ENCODE data around the gene NUP85. TPM values are rescaled to one million over a fixed set of nuclear protein-coding genes. Genes with fewer than 3 reads are reported as not detected.
A peak's percentile ranks its signal among the peaks of the same experiment; 100 is the strongest.

Gene NUP85
- polyA plus RNA-seq, 1 donor from 2014 or later, result 84.1 TPM

- Histone ChIP-seq H3K9me3 (ENCODE audit: low read length) (no peaks in the 10 kb centered on the region), H3K27ac (ENCODE audit: low read length) (no peak overlapping the region), H3K9me2 (ENCODE audit: insufficient read depth, low read length) (no peaks in the 10 kb centered on the region), H3K4me2 (ENCODE audit: low read length) (no peak overlapping the region), H3F3A (ENCODE audit: insufficient read depth, low read length, poor library complexity, severe bottlenecking) (no peaks in the 10 kb centered on the region), H3K36me3 (ENCODE audit: insufficient read depth, low read length) (no peaks in the 10 kb centered on the region), H3K9ac (ENCODE audit: low read length) (no peak overlapping the region), H3K4me3 (ENCODE audit: low read length) (no peak overlapping the region), H4K20me1 (ENCODE audit: insufficient read depth) (no peaks in the 10 kb centered on the region), H2AFZ (ENCODE audit: low read depth, low read length) (no peak overlapping the region), H3K79me2 (replicated peaks; ENCODE audit: insufficient read depth, low read length) (no peaks in the 10 kb centered on the region), H3K27me3 (ENCODE audit: insufficient read depth, low read depth, low read length) (no peaks in the 10 kb centered on the region)
- TF ChIP-seq, protein P1, sequence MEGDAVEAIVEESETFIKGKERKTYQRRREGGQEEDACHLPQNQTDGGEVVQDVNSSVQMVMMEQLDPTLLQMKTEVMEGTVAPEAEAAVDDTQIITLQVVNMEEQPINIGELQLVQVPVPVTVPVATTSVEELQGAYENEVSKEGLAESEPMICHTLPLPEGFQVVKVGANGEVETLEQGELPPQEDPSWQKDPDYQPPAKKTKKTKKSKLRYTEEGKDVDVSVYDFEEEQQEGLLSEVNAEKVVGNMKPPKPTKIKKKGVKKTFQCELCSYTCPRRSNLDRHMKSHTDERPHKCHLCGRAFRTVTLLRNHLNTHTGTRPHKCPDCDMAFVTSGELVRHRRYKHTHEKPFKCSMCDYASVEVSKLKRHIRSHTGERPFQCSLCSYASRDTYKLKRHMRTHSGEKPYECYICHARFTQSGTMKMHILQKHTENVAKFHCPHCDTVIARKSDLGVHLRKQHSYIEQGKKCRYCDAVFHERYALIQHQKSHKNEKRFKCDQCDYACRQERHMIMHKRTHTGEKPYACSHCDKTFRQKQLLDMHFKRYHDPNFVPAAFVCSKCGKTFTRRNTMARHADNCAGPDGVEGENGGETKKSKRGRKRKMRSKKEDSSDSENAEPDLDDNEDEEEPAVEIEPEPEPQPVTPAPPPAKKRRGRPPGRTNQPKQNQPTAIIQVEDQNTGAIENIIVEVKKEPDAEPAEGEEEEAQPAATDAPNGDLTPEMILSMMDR (IDR thresholded peaks at IDR 0.05; ENCODE audit: poor library complexity, severe bottlenecking), result peak; percentile 76
- peak; percentile 72 for TF ChIP-seq SMC3 (conservative IDR thresholded peaks at IDR 0.05; ENCODE audit: poor library complexity)
- TF ChIP-seq EP300 (conservative IDR thresholded peaks at IDR 0.05; ENCODE audit: poor library complexity, severe bottlenecking), result no peak
- TF ChIP-seq EZH2 (IDR thresholded peaks at IDR 0.05; ENCODE audit: borderline replicate concordance, insufficient read depth, low read length, poor library complexity, severe bottlenecking), result no peak
- TF ChIP-seq RAD21 (conservative IDR thresholded peaks at IDR 0.05), result peak; percentile 47
- no peak for TF ChIP-seq POLR2AphosphoS5 (IDR thresholded peaks at IDR 0.05)
- no peak for TF ChIP-seq MXI1 (conservative IDR thresholded peaks at IDR 0.05; ENCODE audit: poor library complexity, severe bottlenecking)
Measured at GRCh38 chr17:75238684-75239191, 33.3 kb downstream of the NUP85 start.

GRCh38 chr17:75239214-75239613, 33.7 kb downstream of the NUP85 start:
- H3K9ac ChIP-seq (ENCODE audit: low read length), result no peak overlapping the region
- H3F3A ChIP-seq (ENCODE audit: insufficient read depth, low read length, poor library complexity, severe bottlenecking), result no peaks in the 10 kb centered on the region
- H3K79me2 ChIP-seq (replicated peaks; ENCODE audit: insufficient read depth, low read length), result no peaks in the 10 kb centered on the region
- no peaks in the 10 kb centered on the region for H3K9me3 ChIP-seq (ENCODE audit: low read length)
- no peak overlapping the region for H2AFZ ChIP-seq (ENCODE audit: low read depth, low read length)
- no peaks in the 10 kb centered on the region for H3K27me3 ChIP-seq (ENCODE audit: insufficient read depth, low read depth, low read length)
- no peak overlapping the region for H3K4me3 ChIP-seq (ENCODE audit: low read length)
- no peak overlapping the region for H3K4me2 ChIP-seq (ENCODE audit: low read length)
- H3K9me2 ChIP-seq (ENCODE audit: insufficient read depth, low read length), result no peaks in the 10 kb centered on the region
- no peaks in the 10 kb centered on the region for H3K36me3 ChIP-seq (ENCODE audit: insufficient read depth, low read length)
- no peak overlapping the region for H3K27ac ChIP-seq (ENCODE audit: low read length)
- H4K20me1 ChIP-seq (ENCODE audit: insufficient read depth), result no peaks in the 10 kb centered on the region
- no peak for TF ChIP-seq EZH2 (IDR thresholded peaks at IDR 0.05; ENCODE audit: borderline replicate concordance, insufficient read depth, low read length, poor library complexity, severe bottlenecking)
- no peak for TF ChIP-seq TAF1 (IDR thresholded peaks at IDR 0.05; ENCODE audit: low read depth)
- TF ChIP-seq RAD21 (conservative IDR thresholded peaks at IDR 0.05), result no peak
- no peak for TF ChIP-seq MXI1 (conservative IDR thresholded peaks at IDR 0.05; ENCODE audit: poor library complexity, severe bottlenecking)
- no peak for TF ChIP-seq SMC3 (conservative IDR thresholded peaks at IDR 0.05; ENCODE audit: poor library complexity)
- TF ChIP-seq, protein P1 (IDR thresholded peaks at IDR 0.05; ENCODE audit: poor library complexity, severe bottlenecking), result no peak
- no peak for TF ChIP-seq EP300 (conservative IDR thresholded peaks at IDR 0.05; ENCODE audit: poor library complexity, severe bottlenecking)
- TF ChIP-seq, protein P2, sequence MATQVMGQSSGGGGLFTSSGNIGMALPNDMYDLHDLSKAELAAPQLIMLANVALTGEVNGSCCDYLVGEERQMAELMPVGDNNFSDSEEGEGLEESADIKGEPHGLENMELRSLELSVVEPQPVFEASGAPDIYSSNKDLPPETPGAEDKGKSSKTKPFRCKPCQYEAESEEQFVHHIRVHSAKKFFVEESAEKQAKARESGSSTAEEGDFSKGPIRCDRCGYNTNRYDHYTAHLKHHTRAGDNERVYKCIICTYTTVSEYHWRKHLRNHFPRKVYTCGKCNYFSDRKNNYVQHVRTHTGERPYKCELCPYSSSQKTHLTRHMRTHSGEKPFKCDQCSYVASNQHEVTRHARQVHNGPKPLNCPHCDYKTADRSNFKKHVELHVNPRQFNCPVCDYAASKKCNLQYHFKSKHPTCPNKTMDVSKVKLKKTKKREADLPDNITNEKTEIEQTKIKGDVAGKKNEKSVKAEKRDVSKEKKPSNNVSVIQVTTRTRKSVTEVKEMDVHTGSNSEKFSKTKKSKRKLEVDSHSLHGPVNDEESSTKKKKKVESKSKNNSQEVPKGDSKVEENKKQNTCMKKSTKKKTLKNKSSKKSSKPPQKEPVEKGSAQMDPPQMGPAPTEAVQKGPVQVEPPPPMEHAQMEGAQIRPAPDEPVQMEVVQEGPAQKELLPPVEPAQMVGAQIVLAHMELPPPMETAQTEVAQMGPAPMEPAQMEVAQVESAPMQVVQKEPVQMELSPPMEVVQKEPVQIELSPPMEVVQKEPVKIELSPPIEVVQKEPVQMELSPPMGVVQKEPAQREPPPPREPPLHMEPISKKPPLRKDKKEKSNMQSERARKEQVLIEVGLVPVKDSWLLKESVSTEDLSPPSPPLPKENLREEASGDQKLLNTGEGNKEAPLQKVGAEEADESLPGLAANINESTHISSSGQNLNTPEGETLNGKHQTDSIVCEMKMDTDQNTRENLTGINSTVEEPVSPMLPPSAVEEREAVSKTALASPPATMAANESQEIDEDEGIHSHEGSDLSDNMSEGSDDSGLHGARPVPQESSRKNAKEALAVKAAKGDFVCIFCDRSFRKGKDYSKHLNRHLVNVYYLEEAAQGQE (IDR thresholded peaks at IDR 0.05; ENCODE audit: borderline replicate concordance), result no peak
- TF ChIP-seq POLR2AphosphoS5 (IDR thresholded peaks at IDR 0.05), result no peak
